Heart left ventricle (tissue), 13 donors: Measurements from ENCODE around the gene WDR37.

ENCODE experiments used
- CTCF ChIP-seq, 12 donors: fragments of 200-600 bp; sonication (generic) in 4 of 12; IDR thresholded peaks; one replicate each; pipeline versions ENCODE4 v1.5.0 to v1.8.0; 2018 to 2022; ENCODE audit warnings: antibody characterized with exemption in 12 of 12, mild to moderate bottlenecking in 5 of 12
- POLR2A ChIP-seq, 2 donors: fragments of 450-650 bp; IDR thresholded peaks; one replicate each; pipeline ENCODE4 v1.6.1; 2017; ENCODE audit warnings: antibody characterized with exemption in 2 of 2, mild to moderate bottlenecking in 2 of 2, moderate library complexity in 2 of 2
- donor health status: ischemic (EF 13 %, LVEDD 7.1; RV severe dilation, severe dysfunction).
- donor health status: DM: no; HTN: yes; CAD: no.
- donor health status: DM: no; HTN: no; CAD: no.
- donor health status: ischemic (EF 25% LVEDD 6.9; RV normal size, moderate dysfunction).
- donor health status: ischemic (EF 25% LVEDD 5.7; RV mildly dilated, moderate dysfunction).
- donor health status: ischemic (EF 35%, LVEDD 5.7; RV mildly dilated, moderate dysfunction).
- donor health status: nonischemic (EF 11% LVEDD 7.7; RV severe dilation, severe dysfunction).
- donor health status: DM: yes; HTN: yes; CAD: no.
- donor health status: PGD.
- donor health status: ischemic (EF 29% LVEDD 5.4; RV normal size, mild dysfunction).
- donor health status: nonischemic (EF 23%, LVEDD 6.1; RV moderate dilation, normal function).

- TF ChIP-seq CTCF (IDR thresholded peaks at IDR 0.05) (no peak), POLR2A (IDR thresholded peaks at IDR 0.05) (no peak)
These were observed 7.8 kb upstream of the WDR37 start for GRCh38 chr10:1048349-1048731.
